HCT116 (cell line): ENCODE results near the gene NOX3. TPM values are rescaled to one million over a fixed set of nuclear protein-coding genes. Genes with fewer than 3 reads are reported as not detected.

Source experiments
- ATAC-seq: fragments of 200-7000 bp; cut with Tn5 transposase; 2 replicates; pipeline ENCODE4 v1.9.1; 2020; ENCODE audit warnings: mild to moderate bottlenecking, moderate library complexity
- BruUV-seq: library from RNA; stranded (reverse); fragments of 400-500 nt; replicated peaks from 2 replicates; lab custom pipeline; 2021; lab: Mats Ljungman, UMichigan
- CTCF ChIA-PET: fragments of 300-600 bp; sonication (Branson Sonifier 250); formaldehyde crosslinking; loops from one replicate; lab custom pipeline; 2021; ENCODE audit warnings: antibody characterized with exemption; lab: Charles Lee
- POLR2A ChIA-PET: fragments of 300-600, 350-600 bp; sonication (Branson Sonifier 250); formaldehyde crosslinking; loops from one replicate; lab custom pipeline; 2021; ENCODE audit warnings: antibody characterized with exemption; lab: Charles Lee
- RAD21 ChIA-PET, 2 experiments: fragments of 300-600 bp; sonication (Branson Sonifier 250); formaldehyde crosslinking; loops; one replicate each; lab custom pipeline; 2023; ENCODE audit warnings: low total read pairs in 2 of 2; ENCODE audit not compliant: uncharacterized antibody in 2 of 2, unreplicated experiment in 2 of 2, low non-redundant PET in 1 of 2; lab: Charles Lee
- DNase-seq: peaks from one replicate; pipeline ENCODE4 v3.0.0-alpha.2; 2010; ENCODE audit warnings: low read depth, low spot score
- H2AFZ ChIP-seq: fragments of 200-600 bp; shearing (Covaris generic), sonication (generic); 2 replicates; pipeline ENCODE4 v1.6.1; 2017; ENCODE audit warnings: low read depth, mixed run types, mixed read lengths, antibody characterized with exemption, low read length; ENCODE audit not compliant: poor library complexity, severe bottlenecking
- H3K27ac ChIP-seq: 2 replicates; pipeline ENCODE4 v1.5.1; 2012; ENCODE audit warnings: low read depth, low read length
- H3K27me3 ChIP-seq: fragments of 200-600 bp; sonication (generic); 2 replicates; pipeline ENCODE4 v1.6.1; 2016; ENCODE audit warnings: mixed run types, low read length, mixed read lengths; ENCODE audit not compliant: insufficient read depth
- H3K36me3 ChIP-seq, 2 experiments: fragments of 200-500 bp in 1 of 2; fragments of 200-600 bp in 1 of 2; sonication (Bioruptor generic) in 1 of 2; sonication (generic) in 1 of 2; 2 replicates each; pipeline versions ENCODE4 v1.5.1 to v1.6.1; 2014 to 2016; ENCODE audit warnings: low read length in 2 of 2, inconsistent platforms in 1 of 2, mixed read lengths in 1 of 2, mixed run types in 1 of 2; ENCODE audit not compliant: insufficient read depth in 2 of 2, control insufficient read depth in 1 of 2
- H3K4me1 ChIP-seq, 2 experiments: fragments of 200-600 bp in 1 of 2; sonication (generic) in 1 of 2; 2 replicates each; pipeline versions ENCODE4 v1.5.1 to v1.6.1; 2012 to 2017; ENCODE audit warnings: low read length in 2 of 2, inconsistent platforms in 1 of 2, mild to moderate bottlenecking in 1 of 2, mixed read lengths in 1 of 2, mixed run types in 1 of 2, moderate library complexity in 1 of 2; ENCODE audit not compliant: insufficient read depth in 2 of 2, control insufficient read depth in 1 of 2
- H3K4me2 ChIP-seq: fragments of 200-600 bp; sonication (generic); 2 replicates; pipeline ENCODE4 v1.6.1; 2017; ENCODE audit warnings: mixed run types, low read length, mixed read lengths
- H3K4me3 ChIP-seq, 2 experiments: fragments of 200-600 bp in 1 of 2; sonication (generic) in 1 of 2; replicated peaks in 1 of 2; 2 replicates each; pipeline ENCODE4 v1.5.1; 2011 to 2016; ENCODE audit warnings: low read length in 2 of 2, control low read depth in 1 of 2, low read depth in 1 of 2, mild to moderate bottlenecking in 1 of 2, mixed read lengths in 1 of 2, mixed run types in 1 of 2
- H3K79me2 ChIP-seq: fragments of 200-600 bp; sonication (generic); 2 replicates; pipeline ENCODE4 v1.6.1; 2017; ENCODE audit warnings: mild to moderate bottlenecking, mixed run types, low read length, moderate library complexity, mixed read lengths; ENCODE audit not compliant: insufficient read depth
- H3K9ac ChIP-seq: fragments of 200-600 bp; sonication (generic); 2 replicates; pipeline ENCODE4 v1.6.1; 2016; ENCODE audit warnings: low read length, mixed read lengths
- H3K9me2 ChIP-seq: fragments of 200-600 bp; sonication (generic), shearing (Covaris generic); 2 replicates; pipeline ENCODE4 v1.6.1; 2017; ENCODE audit warnings: mixed run types, mild to moderate bottlenecking, moderate library complexity; ENCODE audit not compliant: insufficient read depth
- H3K9me3 ChIP-seq, 2 experiments: fragments of 200-500 bp in 1 of 2; fragments of 200-600 bp in 1 of 2; sonication (Bioruptor generic) in 1 of 2; sonication (generic) in 1 of 2; 2 replicates each; pipeline ENCODE4 v1.6.1; 2014 to 2017; ENCODE audit warnings: low read length in 2 of 2, mixed read lengths in 2 of 2, inconsistent platforms in 1 of 2, low read depth in 1 of 2, mild to moderate bottlenecking in 1 of 2, mixed run types in 1 of 2, moderate library complexity in 1 of 2; ENCODE audit not compliant: control insufficient read depth in 1 of 2, insufficient read depth in 1 of 2
- H4K20me1 ChIP-seq: fragments of 200-600 bp; sonication (generic), shearing (Covaris generic); 2 replicates; pipeline ENCODE4 v1.6.1; 2017; ENCODE audit warnings: mixed run types, mild to moderate bottlenecking, moderate library complexity; ENCODE audit not compliant: insufficient read depth
- CEBPB ChIP-seq: IDR thresholded peaks from 2 replicates; pipeline ENCODE4 v1.6.1; 2012; ENCODE audit warnings: low read depth
- ELF1 ChIP-seq: IDR thresholded peaks from 2 replicates; pipeline ENCODE4 v1.6.1; 2012; ENCODE audit warnings: low read depth, borderline replicate concordance
- EZH2phosphoT487 ChIP-seq: fragments of 200-600 bp; IDR thresholded peaks from 2 replicates; pipeline ENCODE4 v1.6.1; 2018; ENCODE audit warnings: antibody characterized with exemption, borderline replicate concordance
- POLR2A ChIP-seq: IDR thresholded peaks from 2 replicates; pipeline ENCODE4 v1.7.0; 2011; ENCODE audit warnings: borderline replicate concordance; ENCODE audit not compliant: insufficient read depth, insufficient read length; ENCODE audit errors: extremely low read depth
- RAD21 ChIP-seq: IDR thresholded peaks from 2 replicates; pipeline ENCODE4 v1.6.1; 2012; ENCODE audit warnings: low read depth, mild to moderate bottlenecking
- SP1 ChIP-seq: IDR thresholded peaks from 2 replicates; pipeline ENCODE4 v1.6.1; 2012; ENCODE audit warnings: low read depth
- SRF ChIP-seq: IDR thresholded peaks from 2 replicates; pipeline ENCODE4 v1.6.1; 2012; ENCODE audit warnings: low read depth
- TCF7L2 ChIP-seq: IDR thresholded peaks from 2 replicates; pipeline ENCODE4 v1.7.0; 2011; ENCODE audit warnings: borderline replicate concordance, inconsistent platforms; ENCODE audit not compliant: insufficient read depth, insufficient read length; ENCODE audit errors: extremely low read depth
- YY1 ChIP-seq: IDR thresholded peaks from 2 replicates; pipeline ENCODE4 v1.6.1; 2011; ENCODE audit warnings: low read length, low read depth, moderate library complexity, mild to moderate bottlenecking; ENCODE audit not compliant: insufficient replicate concordance; ENCODE audit errors: extremely low read depth
- ZFX ChIP-seq: fragments of 450-650 bp; IDR thresholded peaks from 2 replicates; pipeline ENCODE4 v1.6.1; 2017
- intact Hi-C: fragments of 100-400 bp; cut with micrococcal nuclease; formaldehyde crosslinking; loops from 2 replicates; pipeline ENCODE4 v1.10.0; 2022
- total RNA-seq: library from RNA; stranded (reverse); gene quantifications from one replicate; pipeline ENCODE4 v1.2.1, GENCODE V29; 2021; ENCODE audit not compliant: unreplicated experiment
- TF ChIP-seq, protein P1 (sequence below): IDR thresholded peaks from 2 replicates; pipeline ENCODE4 v1.6.1; 2011; ENCODE audit warnings: mild to moderate bottlenecking, low read length, moderate library complexity; ENCODE audit not compliant: insufficient replicate concordance; ENCODE audit errors: extremely low read depth
- TF ChIP-seq, protein P2 (sequence below): IDR thresholded peaks from 2 replicates; pipeline ENCODE4 v1.6.1; 2012; ENCODE audit warnings: low read depth
- TF ChIP-seq, protein P3 (sequence below), 3 experiments: fragments of 200-600 bp in 1 of 3; sonication (generic) in 1 of 3; IDR thresholded peaks in 2 of 3; conservative IDR thresholded peaks in 1 of 3; 2 replicates each; pipeline ENCODE4 v1.5.1; 2012 to 2017; ENCODE audit warnings: low read depth in 2 of 3, low read length in 2 of 3, antibody characterized with exemption in 1 of 3, borderline replicate concordance in 1 of 3, control low read depth in 1 of 3, mild to moderate bottlenecking in 1 of 3, mixed read lengths in 1 of 3, mixed run types in 1 of 3, moderate library complexity in 1 of 3; ENCODE audit not compliant: insufficient read depth in 1 of 3

Gene NOX3
- total RNA-seq, 1 experiment from 2014 or later: not detected

DNA sequence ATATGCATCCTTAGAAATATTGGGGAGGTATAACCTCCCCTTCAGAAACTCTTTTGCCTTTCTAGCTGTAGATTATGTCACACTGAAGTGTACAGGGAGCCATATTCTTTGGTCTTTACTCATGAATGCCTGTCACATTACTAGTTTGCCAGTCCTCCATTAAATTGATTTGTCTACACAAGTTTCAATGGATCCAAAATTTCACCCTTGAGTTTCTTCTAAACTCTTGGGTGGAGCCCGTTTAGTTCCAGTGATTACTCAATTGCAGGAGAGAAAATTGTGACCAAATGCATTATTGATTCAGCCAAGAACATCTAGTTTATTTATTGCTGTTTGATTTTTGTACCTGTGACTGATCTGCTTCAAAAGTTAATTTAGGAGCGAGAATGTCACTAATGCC, 81.0 kb downstream of the NOX3 start:
- ATAC-seq: no peak
- Histone ChIP-seq H3K27me3 (no peaks in the 10 kb centered on the region), H3K27ac (no peak overlapping the region), H3K9me2 (no peaks in the 10 kb centered on the region), H3K79me2 (no peaks in the 10 kb centered on the region), H3K4me2 (no peak overlapping the region), H3K4me3 (no peak overlapping the region), H2AFZ (no peak overlapping the region), H3K9me3 (no peaks in the 10 kb centered on the region), H3K36me3 (no peaks in the 10 kb centered on the region), H3K9ac (no peak overlapping the region), H4K20me1 (no peaks in the 10 kb centered on the region), H3K4me1 (no peaks in the 10 kb centered on the region)
- intact Hi-C loops: no loop called here
- RAD21 ChIA-PET: no interaction called here
- POLR2A ChIA-PET: no interaction called here
- BruUV-seq: no TSS peak
- DNase-seq: no peak
- CTCF ChIA-PET: no interaction called here
- TF ChIP-seq RAD21 (no peak), SRF (no peak)

GRCh38 chr6:155373276-155373675, 82.4 kb downstream of the NOX3 start:
- no peak overlapping the region for H2AFZ ChIP-seq
- H3K4me3 ChIP-seq: no peak overlapping the region
- H3K4me2 ChIP-seq: no peak overlapping the region
- no peaks in the 10 kb centered on the region for H3K9me3 ChIP-seq
- BruUV-seq: no TSS peak
- no peaks in the 10 kb centered on the region for H3K36me3 ChIP-seq
- no peaks in the 10 kb centered on the region for H3K79me2 ChIP-seq
- H3K27ac ChIP-seq: no peak overlapping the region
- DNase-seq (no peak), ATAC-seq (no peak)
- no peaks in the 10 kb centered on the region for H3K9me2 ChIP-seq
- ChIA-PET CTCF (no interaction called here), POLR2A (no interaction called here), RAD21 (no interaction called here)
- intact Hi-C loops: no loop called here
- no peaks in the 10 kb centered on the region for H4K20me1 ChIP-seq
- no peaks in the 10 kb centered on the region for H3K4me1 ChIP-seq
- H3K9ac ChIP-seq: no peak overlapping the region
- H3K27me3 ChIP-seq: no peaks in the 10 kb centered on the region
- TF ChIP-seq, protein P1, sequence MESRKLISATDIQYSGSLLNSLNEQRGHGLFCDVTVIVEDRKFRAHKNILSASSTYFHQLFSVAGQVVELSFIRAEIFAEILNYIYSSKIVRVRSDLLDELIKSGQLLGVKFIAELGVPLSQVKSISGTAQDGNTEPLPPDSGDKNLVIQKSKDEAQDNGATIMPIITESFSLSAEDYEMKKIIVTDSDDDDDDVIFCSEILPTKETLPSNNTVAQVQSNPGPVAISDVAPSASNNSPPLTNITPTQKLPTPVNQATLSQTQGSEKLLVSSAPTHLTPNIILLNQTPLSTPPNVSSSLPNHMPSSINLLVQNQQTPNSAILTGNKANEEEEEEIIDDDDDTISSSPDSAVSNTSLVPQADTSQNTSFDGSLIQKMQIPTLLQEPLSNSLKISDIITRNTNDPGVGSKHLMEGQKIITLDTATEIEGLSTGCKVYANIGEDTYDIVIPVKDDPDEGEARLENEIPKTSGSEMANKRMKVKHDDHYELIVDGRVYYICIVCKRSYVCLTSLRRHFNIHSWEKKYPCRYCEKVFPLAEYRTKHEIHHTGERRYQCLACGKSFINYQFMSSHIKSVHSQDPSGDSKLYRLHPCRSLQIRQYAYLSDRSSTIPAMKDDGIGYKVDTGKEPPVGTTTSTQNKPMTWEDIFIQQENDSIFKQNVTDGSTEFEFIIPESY: no peak
- TF ChIP-seq SP1 (no peak), TCF7L2 (no peak), YY1 (no peak), POLR2A (no peak), EZH2phosphoT487 (no peak), CEBPB (no peak), ZFX (no peak), ELF1 (no peak), RAD21 (no peak)
- TF ChIP-seq, protein P2, sequence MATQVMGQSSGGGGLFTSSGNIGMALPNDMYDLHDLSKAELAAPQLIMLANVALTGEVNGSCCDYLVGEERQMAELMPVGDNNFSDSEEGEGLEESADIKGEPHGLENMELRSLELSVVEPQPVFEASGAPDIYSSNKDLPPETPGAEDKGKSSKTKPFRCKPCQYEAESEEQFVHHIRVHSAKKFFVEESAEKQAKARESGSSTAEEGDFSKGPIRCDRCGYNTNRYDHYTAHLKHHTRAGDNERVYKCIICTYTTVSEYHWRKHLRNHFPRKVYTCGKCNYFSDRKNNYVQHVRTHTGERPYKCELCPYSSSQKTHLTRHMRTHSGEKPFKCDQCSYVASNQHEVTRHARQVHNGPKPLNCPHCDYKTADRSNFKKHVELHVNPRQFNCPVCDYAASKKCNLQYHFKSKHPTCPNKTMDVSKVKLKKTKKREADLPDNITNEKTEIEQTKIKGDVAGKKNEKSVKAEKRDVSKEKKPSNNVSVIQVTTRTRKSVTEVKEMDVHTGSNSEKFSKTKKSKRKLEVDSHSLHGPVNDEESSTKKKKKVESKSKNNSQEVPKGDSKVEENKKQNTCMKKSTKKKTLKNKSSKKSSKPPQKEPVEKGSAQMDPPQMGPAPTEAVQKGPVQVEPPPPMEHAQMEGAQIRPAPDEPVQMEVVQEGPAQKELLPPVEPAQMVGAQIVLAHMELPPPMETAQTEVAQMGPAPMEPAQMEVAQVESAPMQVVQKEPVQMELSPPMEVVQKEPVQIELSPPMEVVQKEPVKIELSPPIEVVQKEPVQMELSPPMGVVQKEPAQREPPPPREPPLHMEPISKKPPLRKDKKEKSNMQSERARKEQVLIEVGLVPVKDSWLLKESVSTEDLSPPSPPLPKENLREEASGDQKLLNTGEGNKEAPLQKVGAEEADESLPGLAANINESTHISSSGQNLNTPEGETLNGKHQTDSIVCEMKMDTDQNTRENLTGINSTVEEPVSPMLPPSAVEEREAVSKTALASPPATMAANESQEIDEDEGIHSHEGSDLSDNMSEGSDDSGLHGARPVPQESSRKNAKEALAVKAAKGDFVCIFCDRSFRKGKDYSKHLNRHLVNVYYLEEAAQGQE: no peak
- TF ChIP-seq, protein P3, sequence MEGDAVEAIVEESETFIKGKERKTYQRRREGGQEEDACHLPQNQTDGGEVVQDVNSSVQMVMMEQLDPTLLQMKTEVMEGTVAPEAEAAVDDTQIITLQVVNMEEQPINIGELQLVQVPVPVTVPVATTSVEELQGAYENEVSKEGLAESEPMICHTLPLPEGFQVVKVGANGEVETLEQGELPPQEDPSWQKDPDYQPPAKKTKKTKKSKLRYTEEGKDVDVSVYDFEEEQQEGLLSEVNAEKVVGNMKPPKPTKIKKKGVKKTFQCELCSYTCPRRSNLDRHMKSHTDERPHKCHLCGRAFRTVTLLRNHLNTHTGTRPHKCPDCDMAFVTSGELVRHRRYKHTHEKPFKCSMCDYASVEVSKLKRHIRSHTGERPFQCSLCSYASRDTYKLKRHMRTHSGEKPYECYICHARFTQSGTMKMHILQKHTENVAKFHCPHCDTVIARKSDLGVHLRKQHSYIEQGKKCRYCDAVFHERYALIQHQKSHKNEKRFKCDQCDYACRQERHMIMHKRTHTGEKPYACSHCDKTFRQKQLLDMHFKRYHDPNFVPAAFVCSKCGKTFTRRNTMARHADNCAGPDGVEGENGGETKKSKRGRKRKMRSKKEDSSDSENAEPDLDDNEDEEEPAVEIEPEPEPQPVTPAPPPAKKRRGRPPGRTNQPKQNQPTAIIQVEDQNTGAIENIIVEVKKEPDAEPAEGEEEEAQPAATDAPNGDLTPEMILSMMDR (IDR thresholded peaks at IDR 0.05 in 2 of 3, conservative IDR thresholded peaks at IDR 0.05 in 1 of 3; ENCODE audit: borderline replicate concordance in 1 of 3, insufficient read depth in 1 of 3, low read depth in 2 of 3, low read length in 2 of 3): no peak
